GM12878 (cell line): ENCODE data around the gene ZNF726.

Source experiments
- CEBPB ChIP-seq, 2 experiments: fragments of 150-350 bp in 1 of 2; IDR thresholded peaks; 2 replicates each; pipeline ENCODE4 v1.6.1; 2012 to 2014; ENCODE audit warnings: low read depth in 2 of 2, low read length in 2 of 2, borderline replicate concordance in 1 of 2, inconsistent platforms in 1 of 2
- EGR1 ChIP-seq, 2 experiments: IDR thresholded peaks; 1 replicate in 1 of 2; 2 replicates in 1 of 2; pipeline ENCODE4 v1.6.1; 2011 to 2012; ENCODE audit warnings: low read depth in 2 of 2, low read length in 2 of 2, borderline replicate concordance in 1 of 2, mild to moderate bottlenecking in 1 of 2, moderate library complexity in 1 of 2
- KDM1A ChIP-seq: fragments of 200-600 bp; sonication (generic); IDR thresholded peaks from 2 replicates; pipeline ENCODE4 v1.6.1; 2016; ENCODE audit warnings: borderline replicate concordance
- YY1 ChIP-seq: IDR thresholded peaks from 2 replicates; pipeline ENCODE4 v1.6.1; 2011; ENCODE audit warnings: low read depth, mild to moderate bottlenecking, low read length
- ZZZ3 ChIP-seq: IDR thresholded peaks from 2 replicates; pipeline ENCODE4 v1.6.1; 2011; ENCODE audit warnings: low read depth; ENCODE audit not compliant: control insufficient read depth, insufficient read length

DNA sequence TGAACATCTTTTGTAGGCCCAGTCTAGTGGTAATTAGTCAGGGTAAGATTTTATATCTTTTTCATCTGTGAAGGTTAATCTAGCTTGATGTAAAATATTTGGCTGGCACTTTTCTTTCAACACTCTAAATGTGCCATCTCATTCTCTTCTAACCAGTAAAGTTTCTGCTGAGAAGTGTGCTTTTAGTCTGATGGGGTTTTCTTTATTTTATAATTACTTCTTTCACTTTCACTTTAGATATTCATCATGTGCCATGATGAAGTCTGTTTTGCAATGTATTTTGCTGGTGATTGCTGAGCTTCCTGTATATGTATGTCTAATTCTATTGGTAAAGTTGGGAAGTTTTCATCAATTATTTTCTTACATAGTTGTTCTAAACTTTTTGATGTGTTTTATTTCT is 31.9 kb downstream of the ZNF726 start:
- TF ChIP-seq KDM1A (no peak), EGR1 (IDR thresholded peaks at IDR 0.05; ENCODE audit: borderline replicate concordance in 1 of 2, low read depth in 2 of 2, low read length in 2 of 2) (no peak), YY1 (no peak), CEBPB (IDR thresholded peaks at IDR 0.05; ENCODE audit: borderline replicate concordance in 1 of 2, low read depth in 2 of 2, low read length in 2 of 2) (no peak), ZZZ3 (no peak)
